ENCODE measurements around the gene RNASE4. TPM values are rescaled to one million over a fixed set of nuclear protein-coding genes. Genes with fewer than 3 reads are reported as not detected.

Gene RNASE4
- total and polyA plus RNA-seq, 2 donors (not counting 3 experiments of a cell fraction or from before 2014, with no cell fraction given) = 6.9 to 27.4 TPM

- H3K4me3 ChIP-seq (replicated peaks in 1 of 3; ENCODE audit: insufficient read depth in 1 of 3, low read depth in 1 of 3, low read length in 3 of 3) = no peak overlapping the region
- H4K20me1 ChIP-seq (replicated peaks; ENCODE audit: control insufficient read depth, extremely low read depth, insufficient read depth, low read length) = no peaks in the 10 kb centered on the region
- BruUV-seq (replicated peaks) = no TSS peak
- H3K27me3 ChIP-seq (ENCODE audit: control insufficient read depth in 2 of 2, insufficient read depth in 2 of 2, low read length in 2 of 2) = no peaks in the 10 kb centered on the region
- no peak overlapping the region for H3K9ac ChIP-seq (replicated peaks; ENCODE audit: extremely low read depth, insufficient read depth, low read length)
- dilution Hi-C loops (cut with MboI; ENCODE audit: extremely low pct_ligation_motif_present, low sequenced_read_pairs) = no loop called here
- POLR2A ChIA-PET = interaction anchor here (0.5 kb wide), 1 partner anchor 519 kb away, joined by 5 read pairs; no protein-coding TSS in a partner anchor
- peak overlapping the region; percentile 39 for H3K4me2 ChIP-seq (ENCODE audit: insufficient read depth, low read length)
- DNase-seq (ENCODE audit: low read depth, low spot score) (peak; percentile 89), FAIRE-seq (peak; percentile 98)
- H3K36me3 ChIP-seq (ENCODE audit: control insufficient read depth in 2 of 2, extremely low read depth in 1 of 2, insufficient read depth in 2 of 2, low read length in 2 of 2) = no peaks in the 10 kb centered on the region
- intact Hi-C loops (cut with micrococcal nuclease) = loop anchor here (1.0 to 10.0 kb wide), 6 partner anchors 61 to 273 kb away; partner anchors contain the start of gene RNASE1
- H3K4me1 ChIP-seq (ENCODE audit: control insufficient read depth, extremely low read depth, insufficient read depth, low read length) = peaks cover 11% of the 10 kb centered on the region
- peak overlapping the region; percentile 81 for H2AFZ ChIP-seq (ENCODE audit: low read depth, low read length)
- CTCF ChIA-PET = interaction anchor here (0.7 to 5.1 kb wide), 19 partner anchors 10 to 343 kb away, joined by 3 to 96 read pairs (median 5); partner anchors contain the start of gene RNASE1
- peak overlapping the region; percentile 30 for H3K27ac ChIP-seq (ENCODE audit: insufficient read depth, low read depth, low read length)
- TF ChIP-seq POLR2AphosphoS5 (IDR thresholded peaks at IDR 0.05; ENCODE audit: insufficient read depth, low read depth, low read length) (peak; percentile 25), GATA2 (IDR thresholded peaks at IDR 0.05; ENCODE audit: insufficient read depth, insufficient read length, low read depth, low read length) (peak; percentile 74), MAX (IDR thresholded peaks at IDR 0.05; ENCODE audit: insufficient read depth, insufficient read length) (no peak), FOS (IDR thresholded peaks at IDR 0.05; ENCODE audit: borderline replicate concordance, insufficient read depth, low read length) (peak; percentile 79), CTCF (IDR thresholded peaks at IDR 0.05; ENCODE audit: extremely low read depth in 1 of 2, insufficient read depth in 1 of 2, low read depth in 1 of 2, low read length in 2 of 2) (peak; percentile 73 to 90)
- H3K79me2 ChIP-seq (ENCODE audit: control insufficient read depth, insufficient read depth, low read length) = no peaks in the 10 kb centered on the region
- no peaks in the 10 kb centered on the region for H3K9me1 ChIP-seq (replicated peaks; ENCODE audit: control insufficient read depth, extremely low read depth, insufficient read depth, low read length)
- no peaks in the 10 kb centered on the region for H3K9me3 ChIP-seq (replicated peaks; ENCODE audit: control insufficient read depth, insufficient read depth, low read length)
Observed at GRCh38 chr14:20697273-20698017, 13.1 kb downstream of the RNASE4 start.
